Cortex of kidney (tissue), 1 donor: ENCODE measurements around the gene COL4A2.
"Not testable (repeated sequence)": the region's sequence is repeated elsewhere in the genome, so short reads cannot be mapped to it uniquely, and the experiment has no call there.

Source experiments
- DNase-seq: peaks from one replicate; lab custom pipeline; 2025; lab: John Stamatoyannopoulos, UW

COL4A2 gene

DNA sequence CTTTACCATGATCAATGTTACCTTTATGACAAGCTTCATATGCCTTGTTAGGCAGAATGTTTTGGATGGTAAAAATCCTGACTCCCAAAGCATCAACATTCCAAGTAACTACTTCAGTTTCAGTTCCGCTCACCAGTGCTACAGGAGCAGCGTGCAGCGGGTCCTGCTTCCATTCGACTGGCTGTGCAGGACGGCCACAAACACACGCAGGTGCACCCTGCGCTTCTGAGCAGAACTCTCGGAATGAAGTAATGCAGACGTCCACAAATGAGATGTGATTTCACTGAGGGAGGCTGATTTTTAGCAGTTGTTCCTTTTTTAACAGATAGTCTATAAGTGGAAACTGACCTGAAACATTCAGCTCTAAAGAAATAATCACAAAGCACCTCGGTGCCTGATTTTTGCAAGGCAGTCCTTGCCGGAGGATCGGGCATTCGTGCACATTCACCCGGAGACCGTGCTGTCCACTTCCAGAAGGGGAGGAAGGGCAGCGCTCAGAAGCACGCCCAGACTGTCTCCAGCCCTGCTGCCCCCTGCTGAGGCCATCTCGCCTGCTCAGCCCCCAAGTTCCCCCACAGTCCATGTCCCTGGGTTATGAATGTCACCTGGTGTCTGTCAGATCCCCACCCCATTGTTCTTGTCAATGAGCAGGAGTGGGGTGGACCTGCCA, 168.6 kb downstream of the COL4A2 start:
- no peak for DNase-seq

- no peak for DNase-seq
Observed at GRCh38 chr13:110476220-110476617, 169.1 kb downstream of the COL4A2 start.

DNA sequence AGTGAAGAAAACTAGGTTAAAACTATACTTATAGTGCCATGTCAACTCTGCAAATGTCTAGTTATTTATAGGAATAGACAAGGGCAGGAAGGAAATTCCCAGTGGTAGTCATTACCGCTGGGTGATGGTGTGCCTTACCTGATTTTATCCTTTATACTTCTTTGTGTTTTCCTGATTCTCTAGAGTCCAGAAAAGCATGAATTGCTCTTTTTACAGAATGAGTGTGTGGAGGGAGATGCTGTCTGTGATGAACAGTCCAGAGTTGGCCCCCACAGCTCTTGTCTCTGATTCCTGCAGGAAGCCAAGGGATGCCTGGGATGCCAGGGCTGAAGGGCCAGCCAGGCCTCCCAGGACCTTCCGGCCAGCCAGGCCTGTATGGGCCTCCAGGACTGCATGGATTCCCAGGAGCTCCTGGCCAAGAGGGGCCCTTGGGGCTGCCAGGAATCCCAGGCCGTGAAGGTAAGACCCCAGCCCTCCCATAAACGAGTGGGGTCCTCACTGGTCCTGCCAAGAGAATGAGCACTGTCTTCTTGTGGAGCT, 170.7 kb downstream of the COL4A2 start:
- no peak for DNase-seq

DNA sequence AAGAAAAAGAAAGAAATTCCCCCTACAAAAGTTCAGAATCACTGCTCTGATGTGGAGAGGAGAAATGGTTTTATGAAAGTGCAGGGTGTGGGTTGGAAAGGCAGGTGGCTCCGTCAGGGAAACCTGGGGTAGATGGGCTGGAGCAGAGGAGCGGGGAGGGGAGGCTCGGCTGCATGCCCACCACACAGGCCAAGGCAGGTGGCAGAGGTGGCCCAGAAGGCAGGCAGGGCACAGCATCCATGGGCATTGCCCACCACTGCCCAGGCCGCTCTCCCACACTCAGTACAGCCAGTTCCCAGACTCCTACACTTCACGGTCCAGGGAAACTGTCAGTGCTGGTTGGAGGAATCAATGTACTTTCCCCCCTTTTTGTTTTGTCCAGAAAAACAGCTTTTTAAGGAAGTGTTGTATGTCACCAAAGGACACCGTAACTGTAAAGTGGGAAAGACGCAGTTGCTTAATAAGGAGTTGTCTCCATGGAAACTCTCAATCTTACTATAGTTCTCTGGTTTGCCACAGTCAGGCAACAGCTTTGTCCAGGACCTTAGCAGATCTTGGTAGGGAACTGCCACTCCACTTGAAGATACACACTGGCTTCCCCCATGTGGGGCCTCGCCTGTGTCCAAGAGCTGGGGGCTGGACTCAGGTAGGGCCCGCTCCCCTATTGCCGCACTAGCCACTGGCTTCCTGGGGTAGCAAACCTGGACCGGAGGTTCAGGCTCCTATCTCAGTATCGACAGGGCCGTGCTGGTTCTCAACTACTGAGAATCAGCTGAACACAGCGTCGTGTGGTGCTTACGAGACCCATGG, 171.5 kb downstream of the COL4A2 start:
- no peak for DNase-seq

DNA sequence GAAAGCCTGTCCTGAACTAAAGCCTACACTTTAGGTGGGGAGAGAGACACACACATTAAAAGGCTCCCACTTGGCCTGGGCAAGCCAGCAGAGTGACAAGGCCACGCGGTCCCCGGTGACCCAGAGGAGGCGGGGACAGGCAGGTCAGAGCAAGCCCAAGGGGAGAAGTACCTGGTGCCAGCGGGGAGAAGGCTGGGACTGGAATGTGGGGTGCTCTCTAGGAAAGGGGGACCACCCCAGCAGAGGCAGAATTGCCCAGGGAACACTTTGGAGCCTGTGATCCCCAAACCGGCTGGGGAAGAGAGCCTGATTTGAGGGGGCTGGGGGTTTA, 172.1 kb downstream of the COL4A2 start:
- DNase-seq: no peak

DNA sequence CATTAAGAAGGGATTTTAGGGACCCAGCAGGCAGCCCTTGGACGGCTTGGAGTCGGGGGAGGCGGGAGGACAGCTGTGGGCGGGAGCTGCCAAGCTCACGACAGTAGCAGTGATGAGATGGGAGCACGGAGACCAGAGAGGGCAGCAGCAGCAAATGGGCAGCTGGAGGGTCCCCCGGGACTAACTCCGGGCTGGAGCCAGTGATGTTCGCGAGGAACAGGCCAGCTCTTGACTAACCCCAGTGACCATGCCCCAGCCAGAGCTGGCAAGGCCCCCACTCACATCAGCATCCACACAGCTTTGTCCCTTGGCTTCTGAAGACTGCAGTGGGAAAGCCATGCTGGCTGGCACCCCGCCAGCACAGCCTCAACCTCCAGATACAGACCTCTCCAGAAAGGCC, 172.6 kb downstream of the COL4A2 start:
- no peak for DNase-seq

DNA sequence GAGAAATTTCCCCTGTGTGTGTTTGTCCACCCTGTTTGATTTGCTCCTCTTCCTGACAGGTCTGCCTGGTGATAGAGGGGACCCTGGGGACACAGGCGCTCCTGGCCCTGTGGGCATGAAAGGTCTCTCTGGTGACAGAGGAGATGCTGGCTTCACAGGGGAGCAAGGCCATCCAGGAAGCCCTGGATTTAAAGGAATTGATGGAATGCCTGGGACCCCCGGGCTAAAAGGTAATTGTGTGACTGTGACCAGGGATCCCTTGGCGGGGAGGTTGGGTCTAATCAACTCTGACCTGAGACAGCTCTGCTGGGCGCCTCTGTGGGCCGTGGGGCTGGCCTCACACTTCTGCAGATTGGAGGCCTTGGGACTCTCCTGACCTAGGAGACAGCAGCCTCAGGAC, 173.1 kb downstream of the COL4A2 start:
- no peak for DNase-seq

- DNase-seq: no peak
Observed at GRCh38 chr13:110483386-110483968, 176.4 kb downstream of the COL4A2 start.

GRCh38 chr13:110484290-110485048, 177.4 kb downstream of the COL4A2 start:
- DNase-seq: no peak

DNA sequence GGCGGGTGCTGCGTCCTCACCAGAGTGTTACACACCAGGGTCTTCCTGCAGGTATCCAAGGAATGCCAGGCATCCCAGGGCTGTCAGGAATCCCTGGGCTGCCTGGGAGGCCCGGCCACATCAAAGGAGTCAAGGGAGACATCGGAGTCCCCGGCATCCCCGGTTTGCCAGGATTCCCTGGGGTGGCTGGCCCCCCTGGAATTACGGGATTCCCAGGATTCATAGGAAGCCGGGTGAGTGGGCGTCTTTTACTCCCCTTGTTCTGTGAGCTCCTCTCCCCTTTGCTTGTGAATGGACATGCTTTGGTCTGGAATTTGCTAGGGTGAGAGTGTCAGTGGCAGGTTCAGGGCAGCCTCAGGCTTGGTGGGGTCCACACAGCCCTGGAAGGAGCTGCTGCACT, 178.5 kb downstream of the COL4A2 start:
- no peak for DNase-seq

DNA sequence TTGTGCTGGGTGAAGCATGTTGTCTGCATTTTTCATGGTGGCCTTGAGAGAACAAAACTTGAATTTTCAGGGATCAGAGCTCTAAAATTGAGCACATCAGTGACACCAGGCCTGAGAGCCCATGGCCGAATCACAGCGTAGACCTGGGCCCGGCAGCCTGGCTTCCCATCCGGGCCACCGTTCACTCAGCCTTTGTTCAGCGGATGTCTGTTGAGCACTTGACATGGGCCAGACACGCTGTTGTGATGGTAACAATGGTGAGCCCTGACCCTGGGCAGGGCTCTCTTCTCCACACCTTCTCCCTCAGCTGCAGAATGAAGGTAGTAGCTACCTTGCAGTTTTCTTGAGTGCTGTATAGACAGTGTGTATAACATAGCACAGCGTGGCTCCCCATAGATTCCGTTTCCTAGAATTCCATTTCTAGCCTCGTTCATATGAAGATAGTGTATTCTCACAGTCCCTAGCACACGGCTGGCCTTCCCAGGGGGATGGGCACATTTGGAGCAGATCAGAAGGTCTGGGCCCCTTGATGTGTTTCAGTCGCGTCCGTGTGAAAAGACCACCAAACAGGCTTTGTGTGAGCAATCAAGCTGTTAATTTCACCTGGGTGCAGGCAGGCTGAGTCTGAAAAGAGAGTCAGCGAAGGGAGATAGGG, 179.1 kb downstream of the COL4A2 start:
- DNase-seq: no peak

DNA sequence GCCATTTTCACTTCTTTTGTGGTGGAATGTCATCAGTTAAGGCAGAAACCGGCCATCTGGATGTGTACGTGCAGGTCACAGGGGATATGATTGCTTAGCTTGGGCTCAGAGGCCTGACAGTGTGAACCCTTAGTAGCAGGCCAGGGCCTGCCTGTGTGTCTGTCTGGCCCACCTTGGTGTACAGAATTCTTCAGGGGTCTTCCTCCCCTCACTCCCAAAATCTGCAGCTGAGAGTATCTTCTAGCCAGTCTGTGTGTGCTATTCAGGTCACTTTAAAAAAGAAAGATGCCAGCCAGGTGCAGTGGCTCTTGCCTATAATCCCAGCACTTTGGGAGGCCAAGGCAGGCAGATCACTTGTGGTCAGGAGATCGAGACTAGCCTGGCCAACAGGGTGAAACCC, 179.8 kb downstream of the COL4A2 start:
- DNase-seq: not testable (repeated sequence)

DNA sequence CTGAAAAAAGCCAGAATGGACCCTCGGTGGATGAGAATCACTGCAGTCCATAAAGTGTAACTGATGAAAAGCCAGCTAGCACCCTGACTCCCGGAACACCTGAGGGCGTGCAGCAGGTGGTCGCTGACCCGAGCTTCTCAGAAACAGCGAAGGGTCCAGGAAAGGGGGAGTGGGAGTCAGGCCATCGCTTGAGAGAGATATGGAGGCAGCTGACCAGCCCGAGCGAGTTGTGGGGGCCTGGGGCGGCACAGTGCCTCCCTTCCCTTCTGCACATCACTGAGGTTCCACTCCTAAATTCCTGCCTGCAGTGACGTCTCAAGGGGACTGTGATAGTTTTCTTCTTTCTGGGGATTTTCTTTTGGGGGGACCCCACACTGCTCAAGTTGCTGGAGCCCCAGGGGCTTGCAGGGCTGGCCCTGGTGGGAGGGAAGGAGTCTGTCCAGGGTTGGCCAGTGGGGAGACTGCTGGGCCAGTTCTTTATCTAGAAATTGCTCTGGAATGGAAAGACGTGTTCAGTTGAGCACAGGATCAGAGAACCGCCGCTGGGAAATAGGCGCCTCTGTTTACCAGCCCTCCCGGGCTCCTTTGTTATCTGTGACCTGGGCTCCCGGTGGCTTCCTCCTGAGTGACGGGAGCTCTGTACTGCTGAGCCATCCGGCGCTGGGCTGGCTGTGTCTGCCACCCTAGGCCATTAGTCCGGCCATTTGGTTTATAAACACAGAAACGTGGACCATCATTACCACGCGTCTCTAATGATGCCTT, 183.1 kb downstream of the COL4A2 start:
- no peak for DNase-seq

- DNase-seq: no peak
Observed at GRCh38 chr13:110491869-110492678, 185.0 kb downstream of the COL4A2 start.

GRCh38 chr13:110492679-110493593, 185.9 kb downstream of the COL4A2 start:
- DNase-seq: no peak

- DNase-seq: no peak
Observed at GRCh38 chr13:110493613-110494012, 186.5 kb downstream of the COL4A2 start.

DNA sequence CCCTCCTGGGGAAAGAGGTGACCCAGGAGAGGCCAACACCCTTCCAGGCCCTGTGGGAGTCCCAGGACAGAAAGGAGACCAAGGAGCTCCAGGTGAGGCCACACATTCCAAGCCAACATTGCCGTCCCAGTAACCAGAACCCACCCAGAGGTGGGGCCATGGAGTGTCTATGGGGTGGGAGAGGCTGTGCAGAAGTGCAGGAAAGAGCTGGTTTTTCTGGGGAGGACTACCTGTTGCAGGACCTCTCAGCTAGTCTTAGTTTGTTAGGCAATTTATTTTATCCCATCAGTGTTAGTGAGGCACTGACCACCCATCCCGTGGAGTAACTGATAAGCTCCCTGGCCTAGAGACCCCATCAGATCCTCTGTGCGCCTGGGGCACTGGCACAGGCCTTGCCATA, 188.3 kb downstream of the COL4A2 start:
- DNase-seq: no peak

GRCh38 chr13:110495881-110496280, 188.8 kb downstream of the COL4A2 start:
- no peak for DNase-seq

- DNase-seq: no peak
Observed at GRCh38 chr13:110496281-110496680, 189.2 kb downstream of the COL4A2 start.
